Neuron (in vitro differentiated cells): ENCODE results near the gene DTNBP1.

Experiments used
- H2AFZ ChIP-seq: one replicate; pipeline ENCODE4 v1.6.1; 2013; ENCODE audit warnings: low read depth, mild to moderate bottlenecking, inconsistent platforms, low read length, moderate library complexity
- H3K27me3 ChIP-seq: one replicate; pipeline ENCODE4 v1.6.1; 2013; ENCODE audit warnings: low read length; ENCODE audit not compliant: insufficient read depth
- H3K36me3 ChIP-seq: one replicate; pipeline ENCODE4 v1.6.1; 2013; ENCODE audit warnings: low read length; ENCODE audit not compliant: insufficient read depth
- H3K4me1 ChIP-seq: one replicate; pipeline ENCODE4 v1.6.1; 2013; ENCODE audit warnings: low read length; ENCODE audit not compliant: insufficient read depth
- H3K4me3 ChIP-seq: 2 replicates; pipeline ENCODE4 v1.5.1; 2013; ENCODE audit warnings: mild to moderate bottlenecking, low read length, moderate library complexity
- H3K9me3 ChIP-seq: one replicate; pipeline ENCODE4 v1.6.1; 2013; ENCODE audit warnings: low read length

DTNBP1 gene

GRCh38 chr6:15493437-15494168 is 169.2 kb downstream of the DTNBP1 start:
- no peak overlapping the region for H3K4me3 ChIP-seq
- no peak overlapping the region for H2AFZ ChIP-seq
- H3K9me3 ChIP-seq: peaks cover 5% of the 10 kb centered on the region
- peaks cover 3% of the 10 kb centered on the region for H3K4me1 ChIP-seq
- H3K36me3 ChIP-seq: peaks cover 34% of the 10 kb centered on the region
- no peaks in the 10 kb centered on the region for H3K27me3 ChIP-seq

GRCh38 chr6:15491986-15492269 is 170.9 kb downstream of the DTNBP1 start:
- Histone ChIP-seq H3K36me3 (peaks cover 43% of the 10 kb centered on the region), H3K27me3 (no peaks in the 10 kb centered on the region), H2AFZ (no peak overlapping the region), H3K4me1 (peaks cover 3% of the 10 kb centered on the region), H3K4me3 (no peak overlapping the region), H3K9me3 (peaks cover 3% of the 10 kb centered on the region)

- Histone ChIP-seq H2AFZ (no peak overlapping the region), H3K27me3 (no peaks in the 10 kb centered on the region), H3K4me1 (peaks cover 3% of the 10 kb centered on the region), H3K4me3 (no peak overlapping the region), H3K9me3 (peaks cover 3% of the 10 kb centered on the region), H3K36me3 (peaks cover 40% of the 10 kb centered on the region)
These were observed 171.4 kb downstream of the DTNBP1 start for GRCh38 chr6:15491255-15491985.

DNA sequence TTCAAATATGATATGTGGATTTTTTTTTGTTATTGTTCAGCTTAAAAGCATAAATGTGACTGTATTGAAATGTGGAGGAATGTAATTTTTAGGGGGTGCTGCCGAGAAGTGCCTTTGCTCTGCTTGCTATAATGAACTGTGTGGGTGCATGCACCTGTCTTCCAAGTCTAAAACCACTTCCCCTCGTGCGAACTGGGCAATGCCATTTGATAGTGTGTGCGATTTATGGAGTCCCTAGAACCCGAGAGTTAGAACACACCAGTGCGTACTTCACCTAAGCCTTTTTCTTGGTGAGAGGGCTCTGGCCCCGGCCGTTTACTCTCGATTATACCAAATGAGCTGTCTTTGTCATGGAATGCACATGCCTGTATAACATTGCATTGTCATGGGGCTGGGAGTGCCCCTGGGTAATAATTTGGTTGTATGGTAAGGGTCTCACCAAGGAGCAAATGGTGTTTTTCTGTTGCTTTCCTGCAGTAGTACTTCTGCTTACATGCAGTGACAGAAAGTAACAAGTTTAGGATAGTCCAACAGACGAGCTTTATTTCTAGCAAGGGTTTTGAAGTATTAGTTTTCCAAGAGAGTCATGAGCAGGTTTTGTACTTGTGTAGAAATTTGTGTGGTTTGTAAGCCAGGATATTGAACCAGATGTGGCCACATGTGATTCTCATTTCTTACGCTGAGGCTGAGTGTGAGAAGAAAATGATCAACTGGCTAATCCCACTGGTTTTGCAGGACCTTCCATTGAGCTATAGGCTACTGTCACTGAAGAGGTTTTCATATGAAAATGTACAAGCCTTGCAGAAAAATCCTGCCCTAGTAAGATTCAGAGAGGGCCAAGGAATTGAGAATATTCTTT is 172.4 kb downstream of the DTNBP1 start:
- Histone ChIP-seq H3K4me1 (peaks cover 3% of the 10 kb centered on the region), H3K9me3 (no peaks in the 10 kb centered on the region), H3K27me3 (no peaks in the 10 kb centered on the region), H2AFZ (no peak overlapping the region), H3K4me3 (no peak overlapping the region), H3K36me3 (peaks cover 32% of the 10 kb centered on the region)

- no peak overlapping the region for H3K4me3 ChIP-seq
- H3K27me3 ChIP-seq: no peaks in the 10 kb centered on the region
- H2AFZ ChIP-seq: no peak overlapping the region
- no peaks in the 10 kb centered on the region for H3K9me3 ChIP-seq
- H3K36me3 ChIP-seq: peaks cover 31% of the 10 kb centered on the region
- H3K4me1 ChIP-seq: peaks cover 3% of the 10 kb centered on the region
These were observed 173.4 kb downstream of the DTNBP1 start for GRCh38 chr6:15489261-15489962.

DNA sequence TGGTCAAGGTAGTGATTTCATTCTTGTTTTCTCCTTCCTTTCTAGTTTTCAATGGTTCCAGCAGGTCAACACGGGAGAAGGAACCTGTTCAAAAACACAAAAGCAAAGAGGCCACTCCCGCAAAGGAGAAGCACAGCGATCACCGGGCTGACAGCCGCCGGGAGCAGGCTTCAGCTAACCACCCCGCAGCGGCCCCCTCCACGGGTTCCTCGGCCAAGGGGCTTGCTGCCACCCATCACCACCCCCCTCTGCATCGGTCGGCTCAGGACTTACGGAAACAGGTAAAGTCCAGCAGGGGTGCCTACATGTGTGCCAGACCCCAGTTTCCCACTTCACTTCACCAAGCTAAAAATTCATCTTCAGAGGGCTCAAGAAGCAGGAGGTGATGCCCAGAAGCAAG is 175.6 kb downstream of the DTNBP1 start:
- H3K36me3 ChIP-seq: peaks cover 29% of the 10 kb centered on the region
- H2AFZ ChIP-seq: no peak overlapping the region
- peaks cover 3% of the 10 kb centered on the region for H3K4me1 ChIP-seq
- H3K27me3 ChIP-seq: no peaks in the 10 kb centered on the region
- no peak overlapping the region for H3K4me3 ChIP-seq
- no peaks in the 10 kb centered on the region for H3K9me3 ChIP-seq

DNA sequence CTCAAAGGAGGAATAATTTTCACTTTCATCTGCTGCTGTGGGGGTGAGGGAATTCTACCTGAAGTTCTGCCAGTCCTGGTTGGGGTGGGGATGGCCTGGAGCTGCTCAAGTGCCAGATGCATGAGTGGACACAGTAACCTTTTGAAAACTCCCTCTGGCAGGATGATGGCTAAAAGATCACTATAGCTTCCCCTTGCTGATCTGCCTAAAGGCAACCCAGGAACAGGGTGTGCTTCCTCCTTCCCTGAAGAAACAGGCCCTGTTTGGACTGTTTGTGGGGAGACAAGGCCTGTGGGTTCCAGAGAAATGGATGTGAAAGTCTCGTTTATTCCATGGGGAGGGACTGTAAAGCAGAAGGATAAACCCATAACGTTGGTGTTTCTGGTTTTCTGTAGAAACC is 176.9 kb downstream of the DTNBP1 start:
- H3K36me3 ChIP-seq: peaks cover 29% of the 10 kb centered on the region
- no peaks in the 10 kb centered on the region for H3K27me3 ChIP-seq
- no peak overlapping the region for H3K4me3 ChIP-seq
- no peaks in the 10 kb centered on the region for H3K4me1 ChIP-seq
- H2AFZ ChIP-seq: no peak overlapping the region
- no peaks in the 10 kb centered on the region for H3K9me3 ChIP-seq

GRCh38 chr6:15484821-15485220 is 178.0 kb downstream of the DTNBP1 start:
- H2AFZ ChIP-seq: no peak overlapping the region
- peaks cover 29% of the 10 kb centered on the region for H3K36me3 ChIP-seq
- no peak overlapping the region for H3K4me3 ChIP-seq
- H3K27me3 ChIP-seq: no peaks in the 10 kb centered on the region
- no peaks in the 10 kb centered on the region for H3K4me1 ChIP-seq
- no peaks in the 10 kb centered on the region for H3K9me3 ChIP-seq

DNA sequence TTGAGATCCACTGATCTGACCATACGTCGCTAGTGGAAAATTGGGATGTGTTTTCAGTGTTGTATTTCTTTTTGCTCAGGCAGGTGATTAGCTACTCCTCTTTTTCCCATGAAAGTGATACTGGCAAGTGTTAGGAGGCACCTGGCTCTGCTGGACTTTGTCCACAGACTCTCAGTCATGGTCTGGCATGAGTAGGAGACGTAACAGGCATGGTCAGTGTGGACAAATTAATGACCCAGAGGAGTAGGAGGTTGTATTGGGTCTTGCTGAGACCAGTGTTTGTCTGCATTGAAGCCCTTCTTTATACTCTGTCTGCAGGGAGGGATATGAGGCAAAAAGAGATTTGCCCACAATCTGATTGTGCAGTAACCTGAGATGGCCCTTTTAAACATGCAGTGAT is 178.7 kb downstream of the DTNBP1 start:
- Histone ChIP-seq H3K4me3 (no peak overlapping the region), H3K36me3 (peaks cover 22% of the 10 kb centered on the region), H3K4me1 (no peaks in the 10 kb centered on the region), H3K27me3 (no peaks in the 10 kb centered on the region), H2AFZ (no peak overlapping the region), H3K9me3 (no peaks in the 10 kb centered on the region)

- H3K36me3 ChIP-seq: peaks cover 11% of the 10 kb centered on the region
- no peaks in the 10 kb centered on the region for H3K4me1 ChIP-seq
- H3K4me3 ChIP-seq: no peak overlapping the region
- no peaks in the 10 kb centered on the region for H3K27me3 ChIP-seq
- H3K9me3 ChIP-seq: no peaks in the 10 kb centered on the region
- H2AFZ ChIP-seq: no peak overlapping the region
These were observed 179.8 kb downstream of the DTNBP1 start for GRCh38 chr6:15483060-15483459.

DNA sequence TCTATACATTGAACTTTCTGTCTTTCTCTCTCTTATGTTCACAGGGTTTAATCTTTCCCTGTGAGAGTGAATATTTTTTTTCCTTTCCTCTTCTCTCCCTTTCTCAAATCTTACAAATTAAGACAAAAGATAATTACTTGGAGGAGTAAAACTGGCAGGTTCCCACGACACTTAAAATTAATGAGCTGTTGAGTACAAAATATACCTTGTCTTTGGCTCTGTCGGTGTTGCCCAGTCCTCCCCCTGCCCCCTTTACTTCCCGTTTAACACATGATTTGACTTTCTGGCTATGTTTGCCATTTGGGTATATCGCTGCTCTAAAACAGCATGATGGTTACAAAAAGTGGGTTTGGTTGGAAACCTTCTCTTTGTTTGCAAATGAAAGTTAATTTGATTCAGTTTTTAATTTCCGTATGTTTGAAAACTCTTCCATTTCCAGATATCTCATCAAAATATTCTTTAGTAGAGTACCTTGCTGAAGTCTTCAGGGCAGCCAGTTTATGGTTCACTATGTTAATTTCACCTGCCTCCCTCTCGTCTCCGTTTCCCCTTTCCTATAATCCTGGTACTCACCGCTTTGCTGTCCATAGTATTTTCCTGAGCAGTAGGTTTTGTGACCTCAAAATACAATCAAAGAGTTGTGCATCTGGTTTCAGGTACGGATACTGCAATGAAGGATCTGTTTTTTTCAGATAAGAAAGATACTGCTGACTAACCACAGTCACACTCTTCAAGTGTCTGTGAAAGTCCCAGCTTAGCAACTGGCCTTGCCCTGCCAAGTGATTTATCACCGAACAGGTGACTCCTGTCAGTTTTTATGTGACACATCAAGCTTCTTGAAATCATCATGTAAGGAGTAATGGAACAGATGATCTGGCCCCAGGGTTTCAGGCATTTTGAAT is 181.2 kb downstream of the DTNBP1 start:
- Histone ChIP-seq H3K9me3 (no peaks in the 10 kb centered on the region), H3K4me3 (no peak overlapping the region), H3K27me3 (no peaks in the 10 kb centered on the region), H3K36me3 (no peaks in the 10 kb centered on the region), H2AFZ (no peak overlapping the region), H3K4me1 (no peaks in the 10 kb centered on the region)

DNA sequence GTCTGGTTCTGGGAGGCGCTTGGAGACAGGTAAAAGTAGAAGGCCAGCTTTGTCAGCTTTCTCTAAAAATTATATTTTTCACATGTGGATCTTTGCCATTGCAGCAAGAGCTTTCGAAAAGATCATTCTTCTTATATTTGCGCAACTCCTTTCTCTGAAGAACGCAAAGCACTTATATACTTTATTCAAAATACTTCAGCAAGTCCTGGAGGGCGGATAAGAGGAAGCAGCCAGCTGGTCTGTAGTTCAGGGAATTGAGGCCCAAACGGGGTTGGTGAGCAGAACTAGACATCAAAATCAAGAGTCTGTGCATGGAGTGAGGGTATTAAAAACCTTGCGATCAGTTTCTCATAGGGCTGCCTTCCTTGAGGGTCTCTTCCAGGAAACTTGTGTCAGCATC is 182.3 kb downstream of the DTNBP1 start:
- H3K4me1 ChIP-seq: no peaks in the 10 kb centered on the region
- no peaks in the 10 kb centered on the region for H3K27me3 ChIP-seq
- peaks cover 1% of the 10 kb centered on the region for H3K36me3 ChIP-seq
- H2AFZ ChIP-seq: no peak overlapping the region
- no peak overlapping the region for H3K4me3 ChIP-seq
- H3K9me3 ChIP-seq: no peaks in the 10 kb centered on the region
